GM18511 (cell line): ENCODE measurements around the gene IL16.
"Not testable (repeated sequence)": the region's sequence is repeated elsewhere in the genome, so short reads cannot be mapped to it uniquely, and the experiment has no call there.

Experiments
- ATAC-seq: cut with Tn5 transposase; IDR thresholded peaks from one replicate; pipeline ENCODE4 v1.9.1; 2021; ENCODE audit warnings: mild to moderate bottlenecking, moderate library complexity; ENCODE audit not compliant: unreplicated experiment

The IL16 gene

DNA sequence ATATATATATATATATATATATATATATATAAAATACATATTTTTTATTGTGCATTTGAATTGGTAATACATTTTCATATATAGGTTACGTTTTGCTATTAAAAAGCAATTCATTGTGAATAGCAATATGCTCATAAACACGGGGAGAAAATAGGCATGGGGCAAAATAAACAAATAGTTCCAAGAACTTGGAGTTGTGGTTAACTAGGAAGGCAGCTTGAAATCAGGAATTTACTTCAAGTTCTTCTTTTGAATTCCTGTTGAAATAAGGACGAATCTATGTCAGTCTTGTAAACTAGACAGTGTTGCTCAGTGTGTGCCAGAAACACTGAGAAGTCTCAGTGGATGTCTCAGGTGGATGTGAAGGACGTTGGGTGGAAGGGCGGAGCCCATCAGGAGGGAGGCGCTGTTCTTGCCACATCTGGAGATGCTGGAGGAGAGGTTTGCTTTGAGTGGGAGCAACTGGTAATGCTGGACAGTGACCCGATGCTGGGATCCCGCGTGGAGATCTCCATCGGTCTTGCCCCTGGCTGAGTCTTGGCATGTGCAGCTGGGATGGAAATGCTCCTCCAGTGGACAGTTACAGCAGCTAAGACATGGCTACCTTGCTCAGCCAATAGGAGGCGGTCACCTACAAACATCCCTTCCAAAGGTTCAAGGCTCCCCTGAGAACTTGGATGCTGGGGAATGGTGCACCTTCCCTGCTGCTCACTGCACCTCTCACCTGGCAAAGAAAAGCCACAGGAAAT, 2.5 kb downstream of the IL16 start:
- ATAC-seq = no peak

DNA sequence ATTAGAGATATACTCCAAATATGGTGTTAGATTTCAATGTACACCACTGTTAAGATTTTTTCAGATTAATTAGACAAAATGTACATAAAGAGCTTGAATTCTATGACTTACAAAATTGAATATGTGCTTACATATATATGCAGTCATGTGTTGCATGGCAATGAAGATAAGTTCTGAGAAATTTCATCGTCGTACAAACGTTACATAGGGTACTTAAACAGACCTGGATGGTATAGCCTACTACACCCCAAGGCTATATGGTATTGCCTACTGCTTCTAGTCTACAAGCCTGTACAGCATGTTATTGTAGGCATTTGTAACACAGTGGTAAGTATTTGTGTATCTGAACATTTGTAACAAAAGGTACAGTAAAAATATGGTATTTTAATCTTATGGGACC, 9.3 kb downstream of the IL16 start:
- ATAC-seq = no peak

DNA sequence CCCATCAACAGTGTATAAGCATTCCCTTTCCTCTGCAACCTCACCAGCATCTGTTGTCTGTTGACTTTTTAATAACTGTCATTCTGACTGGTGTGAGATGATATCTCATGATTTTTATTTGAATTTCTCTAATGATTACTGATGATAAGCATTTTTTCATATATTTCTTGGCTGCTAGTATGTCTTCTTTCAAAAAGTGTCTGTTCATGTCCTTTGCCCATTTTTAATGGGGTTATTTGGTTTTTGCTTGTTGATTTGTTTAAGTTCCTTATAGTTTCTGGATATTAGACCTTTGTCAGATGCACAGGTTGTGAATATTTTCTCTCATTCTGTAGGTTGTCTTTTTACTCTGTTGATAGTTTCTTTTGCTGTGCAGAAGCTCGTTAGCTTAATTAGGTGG, 11.3 kb downstream of the IL16 start:
- not testable (repeated sequence) for ATAC-seq

GRCh38 chr15:81209635-81210034, 13.0 kb downstream of the IL16 start:
- no peak for ATAC-seq

GRCh38 chr15:81211376-81211775, 14.7 kb downstream of the IL16 start:
- no peak for ATAC-seq

DNA sequence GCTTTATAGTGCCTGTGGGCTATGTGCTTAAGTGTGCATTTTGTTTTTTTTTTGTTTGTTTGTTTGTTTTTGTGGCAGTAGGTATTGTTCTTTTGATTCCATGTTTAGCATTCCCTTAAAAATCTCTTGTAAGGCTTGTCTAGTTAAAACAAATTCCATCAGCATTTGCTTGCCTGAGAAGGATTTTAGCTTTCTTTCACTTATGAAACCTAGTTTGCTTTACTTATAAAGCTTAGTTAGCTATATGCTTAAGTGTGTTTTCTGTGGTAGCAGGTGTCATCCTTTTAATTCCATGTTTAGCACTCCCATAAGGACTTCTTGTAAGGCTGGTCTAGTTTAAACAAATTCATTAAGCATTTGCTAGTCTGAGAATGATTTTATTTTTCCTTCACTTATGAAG, 17.3 kb downstream of the IL16 start:
- ATAC-seq = no peak

DNA sequence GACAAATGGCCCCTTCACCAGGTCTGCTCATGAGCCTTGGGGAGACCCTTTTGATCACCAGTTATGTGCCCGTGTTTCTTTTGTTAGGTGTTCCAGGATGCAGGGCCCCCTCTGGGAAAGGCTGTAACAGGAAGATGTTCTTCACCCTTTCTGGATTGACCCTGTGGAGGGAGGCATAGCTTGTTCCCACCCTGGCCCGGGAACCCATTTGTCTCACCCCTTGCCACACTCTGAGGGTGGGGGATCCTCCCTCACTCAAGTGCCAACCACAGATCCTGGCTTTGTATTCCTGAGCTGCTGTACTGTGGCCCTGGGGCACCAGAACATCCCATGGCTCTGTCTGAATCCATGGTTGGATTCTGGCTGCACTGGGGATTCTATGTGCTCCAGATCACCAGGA, 18.9 kb downstream of the IL16 start:
- ATAC-seq = no peak

GRCh38 chr15:81215983-81216382, 19.3 kb downstream of the IL16 start:
- ATAC-seq = no peak

- no peak for ATAC-seq
Measured at GRCh38 chr15:81216422-81216821, 19.7 kb downstream of the IL16 start.

DNA sequence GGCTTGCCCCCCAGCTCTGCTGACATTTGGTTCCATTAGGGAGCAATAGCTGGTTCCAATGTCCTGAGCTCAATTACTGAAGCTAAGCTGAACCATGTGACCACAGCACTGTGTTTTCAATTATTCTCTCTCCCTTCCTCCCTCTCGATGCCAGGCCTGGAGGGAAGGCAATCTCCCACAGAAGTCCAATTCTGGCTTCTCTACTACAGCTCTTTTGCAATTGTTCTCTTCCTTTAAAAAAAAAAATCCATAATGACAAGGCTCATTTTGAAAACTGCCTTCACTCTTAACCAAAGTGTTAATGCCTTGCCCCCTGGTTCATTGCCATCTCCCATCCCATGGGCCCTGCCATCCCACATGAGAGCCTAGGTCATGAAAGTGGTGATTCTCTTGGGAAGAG, 24.8 kb downstream of the IL16 start:
- ATAC-seq = no peak

DNA sequence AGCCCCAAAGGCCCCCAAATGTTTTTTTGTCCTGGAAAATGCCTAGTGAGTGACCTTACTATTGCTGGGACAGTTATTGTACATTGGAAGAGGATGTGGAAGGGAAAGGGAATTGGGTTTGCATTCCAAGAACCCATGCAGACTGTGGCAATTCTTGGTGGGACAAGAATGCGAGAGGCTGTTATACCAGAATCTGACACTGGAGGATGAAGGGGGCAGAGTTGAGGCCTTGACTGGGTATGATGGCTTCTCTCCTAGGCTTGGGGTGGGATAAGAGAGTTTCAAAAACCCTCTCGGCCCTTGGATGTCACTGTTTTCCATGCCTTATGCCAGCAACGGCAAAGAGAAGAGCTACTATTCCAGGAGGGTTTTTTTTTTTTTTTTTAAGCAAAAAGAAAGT, 25.3 kb downstream of the IL16 start:
- ATAC-seq = no peak

DNA sequence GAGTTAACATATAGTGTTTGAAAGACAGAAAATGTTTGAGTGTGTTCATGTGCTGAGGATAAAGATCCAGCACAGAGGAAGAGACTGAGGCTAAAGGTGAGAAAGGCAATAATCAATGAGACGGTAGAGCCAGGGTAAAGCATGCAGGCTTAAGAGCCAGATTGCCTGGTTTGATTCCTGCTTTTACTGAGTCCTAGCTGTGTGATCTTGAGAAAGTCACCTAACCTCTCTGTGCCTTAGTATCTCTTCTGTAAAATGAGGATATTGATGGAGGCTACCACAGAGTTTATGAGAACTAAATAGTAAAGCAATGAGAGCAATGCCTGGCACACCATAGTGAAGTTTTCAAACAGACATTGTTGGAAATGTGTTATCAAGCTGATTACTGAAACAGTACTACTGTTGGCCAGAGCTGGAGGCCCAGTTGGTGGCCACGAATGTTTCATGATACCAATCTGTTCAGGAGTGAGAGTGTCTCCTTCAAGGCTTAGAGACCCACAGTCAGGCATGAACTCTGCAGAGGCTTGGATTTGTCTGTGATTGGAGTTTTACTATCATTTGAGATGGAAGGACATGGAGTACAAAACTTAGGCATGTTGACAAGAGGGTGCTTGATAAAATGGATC, 26.8 kb downstream of the IL16 start:
- no peak for ATAC-seq

DNA sequence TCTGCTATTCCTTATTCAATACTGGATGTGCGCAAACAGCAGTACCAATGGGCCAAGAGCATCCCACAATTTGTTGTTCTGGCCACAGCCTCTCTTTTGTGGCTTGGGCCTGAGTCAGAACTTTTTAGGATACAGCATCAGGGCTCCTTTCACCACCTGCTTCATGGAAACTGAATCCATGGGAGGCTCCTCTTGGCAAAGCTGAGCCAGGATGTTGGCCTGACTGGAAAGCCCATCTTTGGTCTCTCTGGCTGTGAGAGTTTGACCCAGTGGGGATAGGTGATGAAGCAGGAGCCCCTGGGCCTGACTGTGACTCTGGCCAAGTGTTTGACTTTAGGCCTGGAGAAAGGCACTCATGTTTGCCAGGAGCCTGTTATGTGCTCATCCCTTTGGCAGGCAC, 27.6 kb downstream of the IL16 start:
- ATAC-seq = no peak

- ATAC-seq = no peak
Measured at GRCh38 chr15:81225161-81225671, 28.5 kb downstream of the IL16 start.

GRCh38 chr15:81227716-81228115, 31.0 kb downstream of the IL16 start:
- ATAC-seq = no peak

- no peak for ATAC-seq
Measured at GRCh38 chr15:81229586-81229985, 32.9 kb downstream of the IL16 start.

GRCh38 chr15:81235276-81236123, 38.8 kb downstream of the IL16 start:
- ATAC-seq = no peak

DNA sequence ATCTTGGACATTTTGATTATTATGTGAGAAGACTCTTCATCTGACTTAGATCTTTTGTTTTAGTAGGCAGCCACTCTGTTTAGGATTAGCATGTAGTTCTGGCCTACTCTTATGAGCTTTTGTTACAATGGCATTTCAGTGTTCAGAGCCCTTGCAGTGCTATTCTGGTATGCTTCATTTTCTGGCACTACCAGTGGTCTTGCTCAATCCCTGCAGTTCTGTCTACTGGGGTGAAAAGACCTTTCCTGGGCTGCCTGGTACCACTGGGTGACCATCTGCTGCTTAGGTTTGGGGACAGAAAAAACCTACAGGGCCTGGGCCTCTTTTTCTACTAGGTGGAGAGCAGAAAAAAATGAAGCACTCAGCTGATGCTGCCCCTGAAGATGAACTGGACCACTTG, 42.5 kb downstream of the IL16 start:
- no peak for ATAC-seq

GRCh38 chr15:81242778-81243177, 46.1 kb downstream of the IL16 start:
- ATAC-seq = no peak

GRCh38 chr15:81244306-81244705, 47.6 kb downstream of the IL16 start:
- no peak for ATAC-seq

DNA sequence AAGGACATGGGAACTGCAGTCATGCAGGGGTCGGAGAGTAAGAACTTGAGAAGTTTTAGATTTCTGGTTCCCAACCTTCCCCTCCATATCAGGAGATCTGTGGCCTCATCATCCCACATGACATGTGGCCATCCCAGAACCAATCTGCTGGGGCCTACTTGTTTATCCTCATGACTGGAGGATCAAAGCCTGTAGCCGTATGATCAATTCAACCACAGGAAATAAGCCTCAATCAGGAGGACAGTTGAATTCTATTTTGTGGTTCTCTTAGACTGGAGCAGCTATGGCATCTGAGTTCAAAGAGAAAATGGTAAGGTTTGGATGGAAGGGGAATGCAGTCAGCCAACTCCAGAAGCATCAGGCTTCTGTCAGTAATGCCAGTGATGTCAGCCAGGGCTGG, 57.2 kb downstream of the IL16 start:
- no peak for ATAC-seq
